ENCODE results near the gene SMAD5.

DNA sequence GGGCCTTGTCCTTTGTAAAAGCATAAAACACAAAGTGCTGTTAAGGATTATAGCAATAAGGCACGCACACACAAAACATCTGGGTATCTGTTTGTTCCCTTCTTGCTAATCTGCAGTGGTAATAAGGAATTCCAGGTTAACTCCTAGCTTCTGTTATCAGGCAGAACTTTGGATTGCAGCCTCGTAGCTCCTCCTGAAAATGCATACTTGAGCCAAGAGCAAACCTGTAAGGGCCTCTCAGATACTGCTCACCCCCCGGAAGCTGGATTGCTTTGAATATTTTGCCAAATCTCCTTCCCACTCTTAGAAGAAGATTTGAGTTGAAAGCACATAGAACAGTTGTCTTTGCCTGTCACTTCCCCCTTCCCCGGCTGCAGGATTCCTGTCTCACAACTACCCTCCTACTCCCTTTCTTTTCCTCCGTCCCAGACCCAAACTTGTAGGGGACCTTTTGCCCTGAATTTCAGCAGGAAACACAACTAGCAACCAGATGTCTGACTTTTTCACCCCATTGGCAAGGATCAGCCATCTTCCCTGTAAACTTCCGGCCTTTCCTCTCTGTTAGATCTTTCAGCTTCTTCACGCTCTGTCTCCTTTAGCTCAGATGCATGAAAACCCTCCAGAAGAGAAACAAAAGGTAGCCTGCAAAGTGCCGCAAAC lies 28.2 kb upstream of the SMAD5 start:
- TF ChIP-seq RAD21 (IDR thresholded peaks at IDR 0.05; ENCODE audit: low read length): no peak
- TF ChIP-seq, protein P1, sequence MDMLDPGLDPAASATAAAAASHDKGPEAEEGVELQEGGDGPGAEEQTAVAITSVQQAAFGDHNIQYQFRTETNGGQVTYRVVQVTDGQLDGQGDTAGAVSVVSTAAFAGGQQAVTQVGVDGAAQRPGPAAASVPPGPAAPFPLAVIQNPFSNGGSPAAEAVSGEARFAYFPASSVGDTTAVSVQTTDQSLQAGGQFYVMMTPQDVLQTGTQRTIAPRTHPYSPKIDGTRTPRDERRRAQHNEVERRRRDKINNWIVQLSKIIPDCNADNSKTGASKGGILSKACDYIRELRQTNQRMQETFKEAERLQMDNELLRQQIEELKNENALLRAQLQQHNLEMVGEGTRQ (IDR thresholded peaks at IDR 0.05; ENCODE audit: low read depth, low read length): no peak
- TF ChIP-seq, protein P2, sequence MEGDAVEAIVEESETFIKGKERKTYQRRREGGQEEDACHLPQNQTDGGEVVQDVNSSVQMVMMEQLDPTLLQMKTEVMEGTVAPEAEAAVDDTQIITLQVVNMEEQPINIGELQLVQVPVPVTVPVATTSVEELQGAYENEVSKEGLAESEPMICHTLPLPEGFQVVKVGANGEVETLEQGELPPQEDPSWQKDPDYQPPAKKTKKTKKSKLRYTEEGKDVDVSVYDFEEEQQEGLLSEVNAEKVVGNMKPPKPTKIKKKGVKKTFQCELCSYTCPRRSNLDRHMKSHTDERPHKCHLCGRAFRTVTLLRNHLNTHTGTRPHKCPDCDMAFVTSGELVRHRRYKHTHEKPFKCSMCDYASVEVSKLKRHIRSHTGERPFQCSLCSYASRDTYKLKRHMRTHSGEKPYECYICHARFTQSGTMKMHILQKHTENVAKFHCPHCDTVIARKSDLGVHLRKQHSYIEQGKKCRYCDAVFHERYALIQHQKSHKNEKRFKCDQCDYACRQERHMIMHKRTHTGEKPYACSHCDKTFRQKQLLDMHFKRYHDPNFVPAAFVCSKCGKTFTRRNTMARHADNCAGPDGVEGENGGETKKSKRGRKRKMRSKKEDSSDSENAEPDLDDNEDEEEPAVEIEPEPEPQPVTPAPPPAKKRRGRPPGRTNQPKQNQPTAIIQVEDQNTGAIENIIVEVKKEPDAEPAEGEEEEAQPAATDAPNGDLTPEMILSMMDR (conservative IDR thresholded peaks at IDR 0.05; ENCODE audit: low read depth, low read length): no peak
- no peak for TF ChIP-seq POLR2A (IDR thresholded peaks at IDR 0.05; ENCODE audit: low read depth, low read length)
- no peak for TF ChIP-seq ELK1 (IDR thresholded peaks at IDR 0.05; ENCODE audit: borderline replicate concordance, low read depth, low read length)
